ENCODE measurements around the gene PCDHA13. TPM values are rescaled to one million over a fixed set of nuclear protein-coding genes. Genes with fewer than 3 reads are reported as not detected.
"Not testable (repeated sequence)": the region's sequence is repeated elsewhere in the genome, so short reads cannot be mapped to it uniquely, and the experiment has no call there.

The PCDHA13 gene, protein sequence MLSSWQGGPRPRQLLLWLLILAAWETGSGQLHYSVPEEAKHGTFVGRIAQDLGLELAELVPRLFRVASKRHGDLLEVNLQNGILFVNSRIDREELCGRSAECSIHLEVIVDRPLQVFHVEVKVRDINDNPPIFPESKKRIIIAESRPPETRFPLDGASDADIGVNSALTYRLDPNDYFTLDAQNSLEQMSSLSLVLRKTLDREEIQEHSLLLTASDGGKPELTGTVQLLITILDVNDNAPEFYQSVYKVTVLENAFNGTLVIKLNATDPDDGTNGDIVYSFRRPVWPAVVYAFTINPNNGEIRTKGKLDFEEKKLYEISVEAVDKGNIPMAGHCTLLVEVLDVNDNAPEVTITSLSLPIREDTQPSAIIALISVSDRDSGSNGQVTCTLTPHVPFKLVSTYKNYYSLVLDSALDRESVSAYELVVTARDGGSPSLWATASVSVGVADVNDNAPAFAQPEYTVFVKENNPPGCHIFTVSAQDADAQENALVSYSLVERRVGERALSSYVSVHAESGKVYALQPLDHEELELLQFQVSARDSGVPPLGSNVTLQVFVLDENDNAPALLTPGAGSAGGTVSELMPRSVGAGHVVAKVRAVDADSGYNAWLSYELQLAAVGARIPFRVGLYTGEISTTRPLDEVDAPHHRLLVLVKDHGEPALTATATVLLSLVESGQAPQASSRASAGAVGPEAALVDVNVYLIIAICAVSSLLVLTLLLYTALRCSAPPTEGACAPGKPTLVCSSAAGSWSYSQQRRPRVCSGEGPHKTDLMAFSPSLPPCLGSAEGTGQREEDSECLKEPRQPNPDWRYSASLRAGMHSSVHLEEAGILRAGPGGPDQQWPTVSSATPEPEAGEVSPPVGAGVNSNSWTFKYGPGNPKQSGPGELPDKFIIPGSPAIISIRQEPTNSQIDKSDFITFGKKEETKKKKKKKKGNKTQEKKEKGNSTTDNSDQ
- polyA plus RNA-seq (2011; rRNA removed) (not detected in 2 replicates), polyA minus RNA-seq (2011; rRNA and poly(A)+ RNA removed) (0.05 and 0.10 TPM in 2 replicates)

- TF ChIP-seq, protein P1, sequence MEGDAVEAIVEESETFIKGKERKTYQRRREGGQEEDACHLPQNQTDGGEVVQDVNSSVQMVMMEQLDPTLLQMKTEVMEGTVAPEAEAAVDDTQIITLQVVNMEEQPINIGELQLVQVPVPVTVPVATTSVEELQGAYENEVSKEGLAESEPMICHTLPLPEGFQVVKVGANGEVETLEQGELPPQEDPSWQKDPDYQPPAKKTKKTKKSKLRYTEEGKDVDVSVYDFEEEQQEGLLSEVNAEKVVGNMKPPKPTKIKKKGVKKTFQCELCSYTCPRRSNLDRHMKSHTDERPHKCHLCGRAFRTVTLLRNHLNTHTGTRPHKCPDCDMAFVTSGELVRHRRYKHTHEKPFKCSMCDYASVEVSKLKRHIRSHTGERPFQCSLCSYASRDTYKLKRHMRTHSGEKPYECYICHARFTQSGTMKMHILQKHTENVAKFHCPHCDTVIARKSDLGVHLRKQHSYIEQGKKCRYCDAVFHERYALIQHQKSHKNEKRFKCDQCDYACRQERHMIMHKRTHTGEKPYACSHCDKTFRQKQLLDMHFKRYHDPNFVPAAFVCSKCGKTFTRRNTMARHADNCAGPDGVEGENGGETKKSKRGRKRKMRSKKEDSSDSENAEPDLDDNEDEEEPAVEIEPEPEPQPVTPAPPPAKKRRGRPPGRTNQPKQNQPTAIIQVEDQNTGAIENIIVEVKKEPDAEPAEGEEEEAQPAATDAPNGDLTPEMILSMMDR (IDR thresholded peaks at IDR 0.05; ENCODE audit: insufficient read depth, low read depth, low read length), result no peak
- no peaks in the 10 kb centered on the region for H3K36me3 ChIP-seq (ENCODE audit: control insufficient read depth, insufficient read depth, low read length)
- no peak for DNase-seq (ENCODE audit: low read depth)
- CTCF ChIA-PET, result interaction anchor here (0.6 kb wide), 1 partner anchor 34 kb away, joined by 3 read pairs; the partner anchor contains the start of gene PCDHA9
- H3K4me3 ChIP-seq (ENCODE audit: low read depth, low read length), result no peak within 1 kb of the TSS
- POLR2A ChIA-PET, result no interaction called here
- H3K27me3 ChIP-seq (ENCODE audit: control insufficient read depth, insufficient read depth, low read length), result no peaks in the 10 kb centered on the region
Observed at GRCh38 chr5:140881889-140882590, at the start of gene PCDHA13. Gene PCDHA13 (plus strand): TSS chr5:140882124. CDS start chr5:140882269, 145 bp downstream.

GRCh38 chr5:140833993-140834392 lies 47.9 kb upstream of the PCDHA13 start, which contains the start of gene PCDHA7:
Gene PCDHA7 (plus strand): TSS chr5:140834269. CDS start chr5:140834384, 115 bp downstream.
- ChIA-PET POLR2A (no interaction called here), CTCF (no interaction called here)
- DNase-seq (ENCODE audit: low read depth), result no peak
- Histone ChIP-seq H3K27me3 (ENCODE audit: control insufficient read depth, insufficient read depth, low read length) (no peaks in the 10 kb centered on the region), H3K36me3 (ENCODE audit: control insufficient read depth, insufficient read depth, low read length) (no peaks in the 10 kb centered on the region), H3K4me3 (ENCODE audit: low read depth, low read length) (peak within 1 kb of the TSS; percentile 27)
- TF ChIP-seq, protein P1 (IDR thresholded peaks at IDR 0.05; ENCODE audit: insufficient read depth, low read depth, low read length), result no peak

GRCh38 chr5:140834439-140835008 lies 47.4 kb upstream of the PCDHA13 start:
- H3K36me3 ChIP-seq (ENCODE audit: control insufficient read depth, insufficient read depth, low read length); CTCF ChIA-PET; H3K27me3 ChIP-seq (ENCODE audit: control insufficient read depth, insufficient read depth, low read length); POLR2A ChIA-PET; DNase-seq (ENCODE audit: low read depth): not testable (repeated sequence)
- peak overlapping the region; percentile 27 for H3K4me3 ChIP-seq (ENCODE audit: low read depth, low read length)

DNA sequence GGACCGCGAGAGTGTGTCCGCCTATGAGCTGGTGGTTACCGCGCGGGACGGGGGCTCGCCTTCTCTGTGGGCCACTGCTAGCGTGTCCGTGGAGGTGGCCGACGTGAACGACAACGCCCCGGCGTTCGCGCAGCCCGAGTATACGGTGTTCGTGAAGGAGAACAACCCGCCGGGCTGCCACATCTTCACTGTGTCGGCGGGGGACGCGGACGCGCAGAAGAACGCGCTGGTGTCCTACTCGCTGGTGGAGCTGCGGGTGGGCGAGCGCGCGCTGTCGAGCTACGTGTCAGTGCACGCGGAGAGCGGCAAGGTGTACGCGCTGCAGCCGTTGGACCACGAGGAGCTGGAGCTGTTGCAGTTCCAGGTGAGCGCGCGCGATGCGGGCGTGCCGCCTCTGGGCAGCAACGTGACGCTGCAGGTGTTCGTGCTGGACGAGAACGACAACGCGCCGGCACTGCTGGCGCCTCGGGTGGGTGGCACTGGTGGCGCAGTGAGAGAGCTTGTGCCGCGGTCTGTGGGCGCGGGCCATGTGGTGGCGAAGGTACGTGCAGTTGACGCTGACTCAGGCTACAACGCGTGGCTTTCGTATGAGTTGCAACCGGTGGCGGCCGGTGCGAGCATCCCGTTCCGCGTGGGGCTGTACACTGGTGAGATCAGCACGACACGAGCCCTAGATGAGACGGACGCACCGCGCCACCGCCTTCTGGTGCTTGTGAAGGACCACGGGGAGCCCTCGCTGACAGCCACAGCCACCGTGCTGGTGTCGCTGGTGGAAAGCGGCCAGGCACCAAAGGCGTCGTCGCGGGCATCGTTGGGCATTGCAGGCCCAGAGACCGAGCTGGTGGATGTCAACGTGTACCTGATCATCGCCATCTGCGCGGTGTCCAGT lies 46.1 kb upstream of the PCDHA13 start:
- Histone ChIP-seq H3K27me3 (ENCODE audit: control insufficient read depth, insufficient read depth, low read length) (no peaks in the 10 kb centered on the region), H3K36me3 (ENCODE audit: control insufficient read depth, insufficient read depth, low read length) (no peaks in the 10 kb centered on the region), H3K4me3 (ENCODE audit: low read depth, low read length) (no peak overlapping the region)
- CTCF ChIA-PET, result interaction anchor here (1.0 kb wide), 1 partner anchor 14 kb away, joined by 3 read pairs; the partner anchor contains the start of gene PCDHA5
- POLR2A ChIA-PET, result no interaction called here
- TF ChIP-seq, protein P1 (IDR thresholded peaks at IDR 0.05; ENCODE audit: insufficient read depth, low read depth, low read length), result no peak
- DNase-seq (ENCODE audit: low read depth), result no peak
